HG03135 (cell line): ENCODE results near the gene IGFL3.
"Not testable (repeated sequence)": the region's sequence is repeated elsewhere in the genome, so short reads cannot be mapped to it uniquely, and the experiment has no call there.

Experiments
- ATAC-seq: cut with Tn5 transposase; IDR thresholded peaks from one replicate; pipeline ENCODE4 v1.9.1; 2021; ENCODE audit warnings: mild to moderate bottlenecking, moderate library complexity; ENCODE audit not compliant: unreplicated experiment

The IGFL3 gene

DNA sequence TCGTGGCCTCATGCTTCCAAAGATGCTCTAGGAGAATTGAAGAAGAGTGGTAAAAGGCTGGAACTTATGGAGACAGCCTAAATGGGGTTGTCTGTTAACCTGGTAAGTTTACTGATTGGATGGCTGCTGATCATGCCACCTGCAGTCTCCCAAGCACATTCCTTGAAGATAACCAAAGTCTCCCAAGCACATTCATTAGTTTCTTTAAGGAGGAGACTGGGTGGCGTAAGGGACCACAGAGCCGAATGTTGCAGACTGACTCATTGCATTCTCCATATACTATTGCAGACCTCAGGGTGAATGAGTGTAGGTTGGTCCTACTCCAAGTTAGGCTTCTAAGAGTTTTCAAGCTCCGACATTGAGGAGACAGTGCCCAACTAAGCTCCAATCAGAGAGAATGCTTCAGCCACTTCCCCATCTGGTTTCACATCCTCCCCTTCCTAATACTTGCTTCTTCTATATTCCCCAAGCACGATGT, at the start of gene IGFL3:
TSS of gene IGFL3 (minus strand) at position 51 of the 478 bp plus-strand sequence. CDS start at position 12, 39 bp downstream.
- no peak for ATAC-seq

DNA sequence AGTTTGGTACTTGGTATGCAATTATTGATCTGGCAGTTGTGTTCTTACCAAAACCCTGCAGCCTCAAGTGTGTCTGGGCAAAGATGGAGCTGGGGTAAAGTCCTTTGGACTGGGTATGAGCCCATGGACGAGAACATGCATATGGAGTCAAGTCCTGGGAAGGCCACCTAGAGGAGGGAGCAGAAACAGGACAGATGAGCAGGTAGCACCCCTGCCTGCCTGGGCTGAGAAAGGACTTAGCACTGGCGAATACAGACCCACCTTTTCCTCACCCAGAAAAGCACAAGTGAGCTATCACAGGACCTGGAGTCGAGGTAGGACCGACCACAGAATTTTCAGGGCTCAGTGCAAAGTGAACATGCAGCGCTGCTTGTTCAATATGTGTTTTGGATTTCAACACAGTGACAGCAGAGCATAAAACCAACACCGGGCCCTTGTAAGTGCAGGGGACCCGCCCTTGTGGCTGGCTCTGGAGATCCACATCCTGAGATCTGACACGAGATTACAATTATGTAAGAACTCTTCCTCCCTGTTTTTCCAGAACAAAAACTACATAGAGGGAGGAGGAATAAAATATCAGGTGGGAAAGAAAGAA, 49.5 kb upstream of the IGFL3 start:
- ATAC-seq: no peak

DNA sequence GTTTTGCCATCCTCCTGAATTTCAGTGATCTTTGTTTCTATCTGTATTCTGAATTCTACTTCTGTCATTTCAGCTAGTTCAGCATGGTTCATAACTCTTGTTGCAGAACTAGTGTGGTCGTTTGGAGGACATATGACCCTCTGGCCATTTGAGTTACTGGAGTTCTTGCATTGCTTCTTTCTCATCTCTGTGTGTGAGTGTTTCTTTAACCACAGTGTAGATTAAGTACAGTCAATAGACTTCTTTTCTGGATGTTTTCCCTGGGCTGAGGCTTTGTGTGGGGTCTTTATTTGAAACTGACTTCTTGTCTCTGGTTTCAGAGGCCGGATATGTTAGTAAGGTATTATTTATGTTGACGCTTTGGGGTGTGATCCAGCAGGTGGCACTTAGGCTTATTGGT, 38.2 kb upstream of the IGFL3 start:
- ATAC-seq: no peak

DNA sequence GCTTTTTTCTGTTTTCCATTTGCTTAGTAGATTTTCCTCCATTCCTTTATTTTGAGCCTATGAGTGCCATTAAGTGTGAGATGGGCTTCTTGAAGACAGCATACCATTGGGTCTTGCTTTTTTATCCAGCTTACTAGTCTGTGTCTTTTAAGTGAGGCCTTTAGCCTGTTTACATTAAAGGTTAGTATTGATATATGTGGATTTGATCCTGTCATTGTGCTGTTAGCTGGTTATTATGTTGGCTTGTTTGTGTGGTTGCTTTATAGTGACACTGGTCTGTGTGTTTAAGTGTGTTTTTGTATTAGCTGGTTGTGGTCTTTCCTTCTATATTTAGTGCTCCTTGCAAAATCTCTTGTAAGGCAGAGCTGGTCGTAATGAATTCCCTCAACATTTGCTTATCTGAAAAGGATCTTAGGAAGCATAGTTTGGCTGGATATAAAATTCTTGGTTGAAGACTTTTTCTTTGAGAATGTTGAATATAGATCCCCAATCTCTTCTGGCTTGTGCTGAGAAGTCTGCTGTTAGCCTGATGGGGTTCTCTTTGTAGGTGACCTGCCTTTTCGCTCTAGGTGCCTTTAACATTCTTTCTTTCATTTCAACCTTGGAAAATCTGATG, 37.3 kb upstream of the IGFL3 start:
- ATAC-seq: not testable (repeated sequence)

DNA sequence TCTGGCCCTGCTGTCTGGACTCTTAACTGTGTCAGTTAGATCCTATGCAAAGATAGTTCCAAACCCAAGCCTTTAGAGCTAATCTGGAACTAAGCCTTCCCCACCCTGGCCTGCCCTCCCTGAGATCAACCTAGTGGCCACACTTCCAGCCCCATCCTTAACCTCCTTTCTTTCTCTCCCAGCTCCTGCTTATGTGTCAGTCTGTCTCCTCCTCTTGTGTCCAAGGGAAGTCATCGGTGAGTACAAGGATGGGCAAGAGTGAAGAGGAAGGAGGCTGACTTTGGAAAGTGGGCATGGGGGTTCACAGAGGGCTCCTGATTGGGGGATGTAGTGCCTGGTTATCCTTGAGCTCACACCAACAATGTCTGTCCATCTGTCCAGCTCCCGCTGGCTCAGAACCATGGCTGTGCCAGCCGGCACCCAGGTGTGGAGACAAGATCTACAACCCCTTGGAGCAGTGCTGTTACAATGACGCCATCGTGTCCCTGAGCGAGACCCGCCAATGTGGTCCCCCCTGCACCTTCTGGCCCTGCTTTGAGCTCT, 35.8 kb upstream of the IGFL3 start:
- no peak for ATAC-seq

DNA sequence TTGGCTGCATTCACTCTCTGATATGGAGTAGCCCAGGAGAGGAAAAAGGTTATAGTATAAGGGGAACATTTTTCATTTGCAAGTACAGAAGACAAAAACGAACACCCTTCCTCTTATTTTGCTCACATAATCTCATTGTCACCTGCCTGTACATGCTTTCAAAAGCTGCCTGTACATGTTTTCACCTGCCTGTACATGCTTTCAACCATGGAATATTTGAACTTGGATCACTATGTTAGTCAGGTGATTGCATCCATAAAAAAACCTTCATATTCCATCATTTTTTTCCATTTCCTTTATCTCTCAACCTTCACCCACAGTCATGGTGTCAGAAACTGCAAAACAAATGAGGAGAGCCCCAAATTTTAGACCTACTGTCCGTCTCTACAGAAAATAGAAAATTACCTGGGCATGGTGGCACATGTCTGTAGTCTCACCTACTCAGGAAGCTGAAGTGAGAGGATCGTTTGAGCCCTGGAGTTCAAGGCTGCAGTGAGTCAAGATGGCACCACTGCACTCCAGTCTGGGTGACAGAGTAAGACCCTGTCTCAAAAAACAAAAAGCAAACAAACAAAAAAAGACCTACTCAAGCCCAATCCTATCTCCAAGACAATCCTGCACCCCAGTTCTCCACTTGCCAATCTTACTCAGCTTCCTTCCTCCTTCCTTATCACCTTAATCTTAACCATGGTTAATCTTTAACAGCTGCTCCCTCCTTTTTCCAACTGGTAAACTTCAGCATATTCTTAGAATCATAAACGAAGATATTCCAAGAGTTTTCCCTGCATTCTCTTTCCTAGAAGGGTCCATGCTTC, 35.1 kb upstream of the IGFL3 start:
- ATAC-seq: no peak

DNA sequence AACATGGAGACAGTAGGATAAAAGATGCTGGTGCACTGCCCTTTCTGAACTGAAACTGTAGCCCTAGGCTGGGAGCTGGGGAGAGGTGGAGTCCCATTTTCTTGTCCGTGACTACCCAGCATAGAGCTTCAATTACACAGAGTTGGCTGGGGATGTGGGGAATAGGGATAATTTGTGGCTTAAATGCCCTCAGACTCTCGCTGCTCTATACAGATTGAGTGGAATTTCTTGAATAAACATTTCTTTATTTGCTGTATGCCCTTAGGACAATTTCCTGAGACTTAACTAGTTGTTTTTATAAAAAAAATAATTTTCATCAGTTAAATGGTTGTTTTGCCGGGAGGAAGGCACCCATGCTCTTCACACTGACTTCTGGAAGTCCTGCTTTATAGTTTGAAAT, 30.7 kb upstream of the IGFL3 start:
- no peak for ATAC-seq

DNA sequence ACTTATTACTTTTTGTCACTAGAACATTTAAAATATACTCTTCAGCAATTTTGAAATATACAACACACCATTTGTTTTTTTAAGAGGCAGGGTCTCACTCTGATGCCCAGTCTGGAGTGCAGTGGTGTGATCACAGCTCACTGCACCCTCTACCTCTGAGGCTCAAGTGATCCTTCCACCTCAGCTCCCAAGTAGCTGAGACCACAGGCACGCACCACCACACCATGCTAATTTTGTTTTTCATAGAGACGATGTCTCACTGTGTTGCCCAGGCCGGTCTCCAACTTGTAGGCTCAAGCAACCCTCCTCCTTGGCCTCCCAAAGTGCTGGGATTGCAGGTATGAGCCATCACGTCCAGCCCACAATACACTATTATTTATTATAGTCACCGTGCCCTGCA, 26.1 kb upstream of the IGFL3 start:
- no peak for ATAC-seq

DNA sequence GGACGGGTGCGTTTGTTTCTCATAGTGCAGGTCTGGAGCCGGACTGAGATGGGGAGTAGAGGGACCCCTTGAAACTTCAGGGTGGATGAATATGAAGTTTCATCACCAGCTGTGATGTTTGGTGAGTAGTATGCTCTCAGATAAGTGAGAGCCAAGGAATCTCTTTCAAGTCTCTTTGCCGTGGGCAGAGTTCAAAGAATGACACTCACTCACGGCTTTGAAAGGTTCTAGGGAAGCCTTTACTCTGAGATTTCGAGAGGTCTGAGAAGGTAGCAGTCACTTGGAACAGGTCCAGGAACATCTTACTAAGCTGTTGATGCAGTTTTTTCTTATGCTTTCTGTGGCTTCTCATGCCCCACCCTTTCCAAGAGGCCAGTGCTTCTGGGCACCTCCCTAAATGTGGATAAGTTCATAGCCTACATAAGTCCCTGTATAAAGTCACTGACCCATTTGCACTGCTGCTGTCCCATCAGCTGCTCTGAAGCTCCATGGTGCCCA, 23.4 kb upstream of the IGFL3 start, which contains the start of gene IGFL2:
TSS of gene IGFL2 (plus strand) at position 448 of the 498 bp plus-strand sequence. CDS start at position 489, 41 bp downstream.
- ATAC-seq: no peak

DNA sequence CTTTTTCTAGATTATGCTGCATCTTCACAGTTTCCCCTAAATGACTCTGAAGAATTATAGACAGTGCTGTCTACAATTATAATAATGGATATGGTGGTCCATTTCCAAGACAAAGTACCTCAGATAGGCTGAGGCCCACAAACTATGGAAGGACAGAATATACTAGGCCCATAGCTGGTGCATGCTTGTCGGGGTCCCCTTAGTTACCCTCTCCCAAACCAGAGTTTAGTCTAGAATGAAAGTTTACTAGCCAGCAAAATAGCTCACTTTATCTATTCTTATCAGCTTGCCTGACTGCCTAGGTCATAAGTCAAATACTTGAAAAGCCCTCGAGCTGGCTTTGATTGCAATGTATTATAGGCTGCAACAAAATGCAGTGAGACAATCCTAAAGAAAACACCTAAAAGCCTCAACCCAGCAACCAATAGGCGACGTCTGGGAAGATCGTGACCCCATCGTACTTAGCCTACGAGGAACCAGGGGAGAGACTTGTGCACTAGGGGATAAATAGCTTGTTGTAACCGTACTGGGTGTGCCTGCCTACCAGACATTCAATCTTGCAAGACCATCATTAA, 22.8 kb upstream of the IGFL3 start:
- ATAC-seq: no peak

DNA sequence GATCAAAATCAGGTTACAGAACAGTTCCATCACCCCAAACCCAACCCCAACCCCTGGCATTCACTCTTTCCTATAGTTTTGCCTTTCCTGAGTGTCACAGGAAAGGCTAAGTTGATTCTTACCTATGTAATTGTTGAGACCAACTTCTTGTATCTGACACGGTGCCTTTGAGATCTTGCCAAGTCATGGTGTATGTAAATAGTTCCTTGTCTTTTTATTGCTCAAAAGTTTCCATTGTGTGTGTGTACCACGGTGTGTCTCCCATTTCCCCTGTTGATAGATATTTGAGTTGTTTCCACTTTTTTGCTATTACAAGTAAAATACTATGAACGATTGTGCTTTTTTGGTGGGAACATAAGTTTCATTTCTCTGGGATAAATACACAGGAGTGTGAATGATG, 20.3 kb upstream of the IGFL3 start:
- no peak for ATAC-seq

DNA sequence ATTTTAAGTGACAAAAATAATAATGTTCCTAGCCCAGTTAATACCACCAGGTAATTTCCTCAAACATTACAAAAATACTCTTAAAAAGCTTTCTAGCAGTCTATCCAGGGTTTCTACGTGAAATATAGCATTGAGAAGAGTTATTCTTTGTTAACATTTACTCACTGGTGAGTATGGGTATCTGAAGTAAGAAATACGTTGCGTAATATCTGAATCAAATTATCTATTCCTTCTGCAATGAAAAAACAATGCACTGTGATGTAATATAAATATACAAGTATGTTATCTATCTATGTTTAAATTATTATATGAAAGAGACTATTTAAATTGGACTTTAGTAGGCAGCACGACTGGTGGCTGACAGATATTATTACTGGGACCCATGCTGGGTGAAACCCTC, 17.8 kb upstream of the IGFL3 start:
- no peak for ATAC-seq

DNA sequence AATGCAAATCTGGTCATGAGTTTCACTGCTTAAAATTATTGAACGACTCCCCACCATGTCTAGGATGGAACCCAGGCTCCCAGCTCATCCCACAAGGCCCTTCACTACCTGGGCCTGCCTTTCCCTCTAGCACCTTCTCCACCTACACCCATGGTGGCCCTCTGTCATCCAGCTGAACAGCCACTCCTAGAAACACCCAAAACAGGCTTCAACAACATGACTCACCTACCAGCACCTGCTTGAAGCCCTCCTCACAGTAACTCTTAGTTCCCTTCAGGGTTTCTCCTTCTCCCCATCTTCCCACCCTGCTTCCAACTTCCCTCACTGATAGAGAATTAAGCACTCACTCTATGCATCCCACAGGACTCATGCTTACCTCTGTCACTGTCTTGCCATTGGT, 16.9 kb upstream of the IGFL3 start:
- no peak for ATAC-seq

DNA sequence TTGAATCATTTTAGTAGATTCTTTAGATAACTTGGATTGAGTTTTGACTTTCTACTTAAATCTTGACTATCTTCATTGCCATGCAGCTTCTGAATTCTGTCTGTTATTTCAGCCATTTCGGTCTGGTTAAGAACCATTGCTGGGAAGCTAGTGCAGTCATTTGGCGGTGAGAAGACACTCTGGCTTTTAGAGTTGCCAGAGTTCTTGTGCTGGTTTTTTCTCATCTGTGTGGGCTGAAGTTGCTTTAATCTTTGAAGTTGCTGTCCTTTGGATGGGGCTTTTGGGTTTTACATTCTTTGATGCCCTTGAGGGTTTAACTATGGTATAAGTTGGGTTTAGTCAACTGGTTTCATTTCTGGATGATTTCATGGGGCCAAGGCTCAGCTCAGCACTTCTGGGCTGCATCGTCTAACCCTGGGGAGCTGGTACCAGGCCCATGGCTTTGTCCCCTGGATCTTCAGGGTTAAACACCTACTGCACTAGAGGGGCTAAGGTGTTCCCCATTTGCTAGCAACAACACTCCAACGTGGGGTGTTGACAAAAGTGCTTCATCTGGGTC, 13.5 kb upstream of the IGFL3 start:
- no peak for ATAC-seq

DNA sequence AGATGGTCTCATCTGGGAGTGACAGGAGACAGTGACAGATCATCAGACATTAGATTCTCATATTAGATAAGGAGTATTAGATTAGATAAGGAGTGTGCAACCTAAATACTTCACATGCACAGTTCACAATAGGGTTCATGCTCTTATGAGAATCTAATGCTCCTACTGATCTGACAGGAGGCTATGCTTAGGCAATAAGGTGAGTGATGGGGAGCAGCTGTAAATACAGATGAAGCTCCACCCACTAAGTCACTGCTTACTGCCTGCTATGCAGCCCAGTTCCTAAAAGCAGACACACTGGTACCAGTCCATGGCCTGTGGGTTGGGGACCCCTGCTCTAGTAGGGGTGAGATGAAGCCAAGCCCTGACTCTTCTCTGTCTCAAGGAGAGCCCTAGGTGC, 10.0 kb upstream of the IGFL3 start:
- ATAC-seq: no peak

DNA sequence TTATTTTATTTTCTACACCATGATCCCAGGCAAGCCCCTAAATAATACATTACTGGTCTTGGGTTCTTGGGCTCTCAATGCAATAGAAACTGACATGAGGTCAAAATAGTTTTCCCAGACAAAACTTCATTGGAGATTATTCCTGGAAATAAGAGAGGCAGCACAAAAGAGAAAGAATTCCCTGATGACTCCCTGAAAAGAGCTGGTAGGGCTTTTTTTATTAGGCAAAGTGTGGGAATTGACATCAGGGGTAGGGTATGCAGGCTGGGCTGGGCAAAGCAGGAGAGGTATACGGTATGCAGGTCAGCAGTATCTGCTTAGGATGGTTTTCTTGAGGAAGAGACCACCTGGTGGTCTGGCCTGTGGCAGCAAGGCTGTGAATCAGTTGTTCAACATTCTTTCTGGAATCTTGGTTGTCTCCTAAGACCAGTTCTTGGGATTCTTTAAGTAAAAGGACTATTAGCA, 9.3 kb upstream of the IGFL3 start:
- no peak for ATAC-seq

DNA sequence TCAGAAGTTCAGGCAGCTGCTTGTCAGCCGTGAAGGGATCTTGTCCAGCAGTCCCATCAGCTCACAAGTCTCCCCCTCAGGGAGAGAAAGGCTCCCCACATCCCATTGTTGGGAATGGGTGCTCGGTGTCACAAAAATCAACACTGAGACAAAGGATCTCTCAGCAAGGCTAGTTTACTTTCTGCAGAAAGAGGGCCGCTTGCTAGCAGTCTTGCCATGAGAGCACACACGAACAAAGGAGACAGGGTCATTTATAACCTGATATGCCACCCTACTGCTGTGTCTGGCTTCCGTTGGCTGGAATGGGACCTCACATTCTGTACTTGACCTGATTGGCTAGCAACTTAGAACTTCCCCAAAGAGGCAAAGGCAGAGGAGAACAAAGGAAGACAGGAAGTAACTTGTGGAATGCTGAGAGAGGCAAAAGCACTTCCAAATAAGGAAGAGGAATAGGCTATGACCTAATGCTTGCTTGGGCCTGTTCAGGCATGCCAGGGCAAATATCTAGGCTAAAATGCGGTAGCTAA, 8.7 kb upstream of the IGFL3 start:
- ATAC-seq: no peak

DNA sequence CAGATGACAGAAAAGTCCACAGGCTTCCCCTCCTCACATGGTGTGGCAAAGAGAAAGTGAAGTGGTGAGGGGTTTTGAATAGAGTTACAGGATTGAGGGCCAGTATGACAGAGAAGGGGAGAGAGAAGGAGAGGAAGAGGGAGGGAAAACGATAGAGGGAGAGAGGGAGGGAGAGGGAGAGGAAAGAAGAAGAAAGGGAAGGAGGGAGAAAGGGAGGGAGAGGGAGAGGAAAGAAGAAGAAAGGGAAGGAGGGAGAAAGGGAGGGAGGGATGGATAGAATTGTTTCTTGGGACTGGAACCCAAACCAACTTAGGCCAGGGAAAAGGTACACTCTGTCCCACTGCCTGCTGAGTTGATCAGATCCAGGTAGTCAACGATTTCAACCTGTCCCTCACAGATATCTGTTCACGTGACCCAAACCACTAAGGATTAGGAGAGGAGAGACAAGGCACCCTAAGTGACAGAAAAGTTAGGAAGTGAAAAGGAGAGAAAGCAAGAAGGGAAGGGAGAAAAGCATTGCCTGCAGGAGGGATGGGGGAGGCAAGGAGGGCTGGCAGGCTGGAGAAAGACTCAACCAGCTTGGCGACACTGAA, 8.1 kb upstream of the IGFL3 start:
- no peak for ATAC-seq

DNA sequence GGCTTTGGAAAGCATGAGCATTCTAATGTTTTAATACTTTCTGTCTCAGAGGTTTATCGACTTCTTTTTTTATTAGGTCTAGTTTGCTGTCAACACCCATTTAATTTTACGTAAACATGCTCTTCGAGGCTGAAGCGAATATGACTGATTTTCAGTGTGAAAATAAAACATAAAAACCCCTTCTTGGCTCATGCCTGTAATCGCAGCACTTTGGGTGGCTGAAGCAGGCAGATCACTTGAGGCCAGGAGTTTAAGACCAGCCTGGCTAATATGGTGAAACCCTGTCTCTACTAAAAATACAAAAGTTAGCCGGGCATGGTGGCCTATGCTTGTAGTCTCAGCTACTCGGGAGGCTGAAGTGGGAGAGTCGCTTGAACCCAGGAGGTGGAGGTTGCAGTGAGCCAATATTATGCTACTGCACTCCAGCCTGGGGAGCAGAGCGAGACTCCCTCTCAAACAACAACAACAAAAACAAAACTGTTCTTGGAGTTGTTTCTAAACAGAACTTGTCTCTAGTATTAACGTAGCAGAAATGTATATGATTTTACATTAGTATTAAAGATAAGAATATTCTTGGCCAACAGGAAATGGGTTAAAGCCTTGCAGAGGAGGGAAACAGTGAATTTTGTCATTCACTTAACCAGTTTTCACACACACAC, 7.1 kb upstream of the IGFL3 start:
- no peak for ATAC-seq
